ENCODE results near the gene FEV.

The FEV gene

DNA sequence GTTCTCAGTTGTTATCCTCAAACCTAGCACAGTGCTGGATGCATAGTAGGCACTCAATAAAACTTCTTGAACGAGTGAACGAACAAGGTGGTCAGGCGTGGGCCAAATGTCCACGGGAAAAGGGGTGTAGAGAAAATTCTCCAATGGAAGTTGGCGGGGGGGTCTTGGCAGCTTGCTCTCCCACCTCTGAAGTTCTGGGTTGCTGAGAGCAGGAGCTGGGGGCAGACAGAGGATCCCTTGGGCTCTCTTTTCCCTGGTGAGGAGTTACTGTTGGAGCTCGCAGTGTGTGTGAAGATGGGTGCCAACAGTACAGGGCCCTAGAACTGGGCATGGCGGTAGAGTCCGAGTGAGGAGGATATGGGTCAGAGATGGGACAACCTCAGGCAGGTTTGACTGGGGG, 10.6 kb upstream of the FEV start:
- no peak for TF ChIP-seq EZH2 (IDR thresholded peaks at IDR 0.05; ENCODE audit: borderline replicate concordance, low read depth, low read length, severe bottlenecking)
- TF ChIP-seq, protein P1, sequence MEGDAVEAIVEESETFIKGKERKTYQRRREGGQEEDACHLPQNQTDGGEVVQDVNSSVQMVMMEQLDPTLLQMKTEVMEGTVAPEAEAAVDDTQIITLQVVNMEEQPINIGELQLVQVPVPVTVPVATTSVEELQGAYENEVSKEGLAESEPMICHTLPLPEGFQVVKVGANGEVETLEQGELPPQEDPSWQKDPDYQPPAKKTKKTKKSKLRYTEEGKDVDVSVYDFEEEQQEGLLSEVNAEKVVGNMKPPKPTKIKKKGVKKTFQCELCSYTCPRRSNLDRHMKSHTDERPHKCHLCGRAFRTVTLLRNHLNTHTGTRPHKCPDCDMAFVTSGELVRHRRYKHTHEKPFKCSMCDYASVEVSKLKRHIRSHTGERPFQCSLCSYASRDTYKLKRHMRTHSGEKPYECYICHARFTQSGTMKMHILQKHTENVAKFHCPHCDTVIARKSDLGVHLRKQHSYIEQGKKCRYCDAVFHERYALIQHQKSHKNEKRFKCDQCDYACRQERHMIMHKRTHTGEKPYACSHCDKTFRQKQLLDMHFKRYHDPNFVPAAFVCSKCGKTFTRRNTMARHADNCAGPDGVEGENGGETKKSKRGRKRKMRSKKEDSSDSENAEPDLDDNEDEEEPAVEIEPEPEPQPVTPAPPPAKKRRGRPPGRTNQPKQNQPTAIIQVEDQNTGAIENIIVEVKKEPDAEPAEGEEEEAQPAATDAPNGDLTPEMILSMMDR (IDR thresholded peaks at IDR 0.05; ENCODE audit: borderline replicate concordance, extremely low read depth, low read length, poor library complexity, severe bottlenecking), result no peak
- peaks cover 29% of the 10 kb centered on the region for H3K27me3 ChIP-seq (ENCODE audit: insufficient read depth, low read length, poor library complexity)
- H3K9me3 ChIP-seq (ENCODE audit: insufficient read depth, low read length, severe bottlenecking), result no peaks in the 10 kb centered on the region
- peaks cover 17% of the 10 kb centered on the region for H4K20me1 ChIP-seq (ENCODE audit: insufficient read depth, low read length)
- no peak overlapping the region for H2AFZ ChIP-seq (ENCODE audit: low read depth, low read length)
- DNase-seq, result no peak
- no peak overlapping the region for H3K4me2 ChIP-seq (ENCODE audit: insufficient read depth, low read length)
- H3K4me3 ChIP-seq (ENCODE audit: low read depth in 1 of 2, low read length in 2 of 2), result no peak overlapping the region
- H3K79me2 ChIP-seq (ENCODE audit: insufficient read depth, low read length), result no peaks in the 10 kb centered on the region
- no peak for ATAC-seq (ENCODE audit: insufficient read depth, low read depth)
- no peak overlapping the region for H3K9ac ChIP-seq (ENCODE audit: low read depth, low read length)
- H3K36me3 ChIP-seq (ENCODE audit: insufficient read depth, low read length), result no peaks in the 10 kb centered on the region
- H3K27ac ChIP-seq (ENCODE audit: low read length), result no peak overlapping the region
- peaks cover 4% of the 10 kb centered on the region; the same call in 1 of the 2 replicates for H3K4me1 ChIP-seq (ENCODE audit: insufficient read depth, low read length)

DNA sequence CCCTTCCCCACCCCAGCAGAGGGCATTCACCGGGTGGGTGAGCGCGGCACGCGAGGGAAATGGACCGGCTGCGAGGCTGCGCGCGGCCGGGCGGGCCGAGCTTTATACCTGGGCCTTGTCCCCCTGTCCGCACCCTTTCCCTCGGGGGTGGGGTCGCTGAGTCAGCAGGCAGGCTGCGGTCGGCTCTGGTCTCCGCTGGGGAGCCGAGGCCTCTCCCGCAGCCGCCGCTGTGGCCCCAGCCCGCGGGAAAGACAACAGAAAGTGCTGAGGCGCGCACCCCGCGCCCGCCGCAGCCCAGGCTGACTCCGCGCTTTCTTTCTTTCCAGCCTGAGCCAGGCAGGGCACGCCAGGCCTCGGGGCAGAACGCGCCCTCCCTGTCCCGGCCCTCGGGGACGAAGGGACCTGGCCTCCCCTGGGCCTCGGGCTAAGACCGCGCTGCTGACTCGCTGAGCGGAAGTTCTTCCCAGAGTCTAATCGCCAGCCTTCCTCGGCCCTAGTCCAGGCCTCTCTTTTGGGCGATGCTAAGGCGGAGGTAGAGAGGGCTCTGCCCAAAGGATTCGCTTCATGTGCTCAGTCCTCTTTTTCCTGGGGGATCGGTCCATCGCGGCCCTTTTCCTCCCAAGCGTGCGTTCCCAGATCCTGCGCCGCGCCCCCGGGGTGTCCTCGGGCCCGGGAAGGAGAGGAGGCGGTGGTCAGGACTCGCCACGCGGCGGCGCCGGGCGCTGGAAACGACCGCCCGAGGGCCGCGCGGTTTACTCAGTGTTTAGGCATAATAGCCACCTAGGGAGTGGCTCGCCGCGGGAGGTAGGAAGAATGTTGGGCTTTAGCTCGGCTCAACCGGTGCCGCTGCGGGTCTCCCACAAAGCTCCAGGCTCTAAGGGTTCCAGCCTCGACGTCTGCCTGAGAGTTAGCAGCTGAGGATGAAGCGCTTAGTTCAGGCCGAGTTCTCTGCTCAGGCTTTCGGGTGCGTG, 8.6 kb upstream of the FEV start, which contains the start of gene CRYBA2:
Gene CRYBA2, minus strand, starts transcription at position 78 of the 971 bp plus-strand sequence. CDS start 246 bp downstream, outside the sequence.
- H3K27ac ChIP-seq (ENCODE audit: low read length), result no peak within 1 kb of the TSS
- H3K36me3 ChIP-seq (ENCODE audit: insufficient read depth, low read length), result no peaks in the 10 kb centered on the region
- no peak for TF ChIP-seq EZH2 (IDR thresholded peaks at IDR 0.05; ENCODE audit: borderline replicate concordance, low read depth, low read length, severe bottlenecking)
- TF ChIP-seq, protein P1 (IDR thresholded peaks at IDR 0.05; ENCODE audit: borderline replicate concordance, extremely low read depth, low read length, poor library complexity, severe bottlenecking), result no peak
- no peak within 1 kb of the TSS for H3K9ac ChIP-seq (ENCODE audit: low read depth, low read length)
- H3K4me2 ChIP-seq (ENCODE audit: insufficient read depth, low read length), result no peak within 1 kb of the TSS
- H2AFZ ChIP-seq (ENCODE audit: low read depth, low read length), result no peak within 1 kb of the TSS
- DNase-seq (no peak), ATAC-seq (ENCODE audit: insufficient read depth, low read depth) (no peak)
- H3K79me2 ChIP-seq (ENCODE audit: insufficient read depth, low read length), result no peaks in the 10 kb centered on the region
- peaks cover 35% of the 10 kb centered on the region for H3K27me3 ChIP-seq (ENCODE audit: insufficient read depth, low read length, poor library complexity)
- H3K4me1 ChIP-seq (ENCODE audit: insufficient read depth, low read length), result no peaks in the 10 kb centered on the region
- no peaks in the 10 kb centered on the region for H3K9me3 ChIP-seq (ENCODE audit: insufficient read depth, low read length, severe bottlenecking)
- H4K20me1 ChIP-seq (ENCODE audit: insufficient read depth, low read length), result peaks cover 18% of the 10 kb centered on the region
- H3K4me3 ChIP-seq (ENCODE audit: low read depth in 1 of 2, low read length in 2 of 2), result no peak within 1 kb of the TSS

DNA sequence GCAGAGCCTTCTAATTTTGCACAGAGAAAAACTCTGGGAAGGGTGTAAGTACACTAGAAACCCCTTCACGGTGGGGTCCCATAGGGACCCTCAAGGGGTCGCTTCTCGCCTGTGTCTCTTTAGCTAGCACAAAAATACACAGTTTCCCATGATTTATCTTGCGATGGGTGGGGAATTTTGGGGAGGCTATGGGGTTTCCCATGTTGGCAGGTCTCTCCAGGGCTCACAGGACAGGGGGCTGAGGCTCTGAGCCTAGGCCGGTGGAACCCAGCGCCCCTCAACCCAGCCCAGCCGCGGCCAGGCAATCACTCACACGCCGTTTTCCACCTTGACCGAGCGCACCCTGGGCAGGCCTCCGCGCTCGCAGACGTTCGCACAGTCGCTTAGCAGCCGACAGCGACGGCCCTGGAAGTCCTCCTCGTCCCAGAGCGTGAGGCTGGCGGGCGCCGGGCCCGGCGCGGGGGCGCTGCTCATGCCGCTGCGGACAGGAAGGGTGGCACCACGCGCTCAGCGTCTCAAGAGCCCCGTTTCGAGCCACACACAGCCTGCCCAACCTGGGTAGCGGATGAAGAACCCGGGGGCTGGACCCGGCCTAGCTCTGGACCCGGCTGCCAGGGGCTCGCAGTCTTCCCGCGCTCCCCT, 7.8 kb upstream of the FEV start:
- no peak overlapping the region for H3K27ac ChIP-seq (ENCODE audit: low read length)
- peaks cover 18% of the 10 kb centered on the region for H4K20me1 ChIP-seq (ENCODE audit: insufficient read depth, low read length)
- no peaks in the 10 kb centered on the region for H3K9me3 ChIP-seq (ENCODE audit: insufficient read depth, low read length, severe bottlenecking)
- ATAC-seq (ENCODE audit: insufficient read depth, low read depth), result no peak
- TF ChIP-seq EZH2 (IDR thresholded peaks at IDR 0.05; ENCODE audit: borderline replicate concordance, low read depth, low read length, severe bottlenecking), result no peak
- TF ChIP-seq, protein P1 (IDR thresholded peaks at IDR 0.05; ENCODE audit: borderline replicate concordance, extremely low read depth, low read length, poor library complexity, severe bottlenecking), result no peak
- H3K79me2 ChIP-seq (ENCODE audit: insufficient read depth, low read length), result no peaks in the 10 kb centered on the region
- DNase-seq, result no peak
- no peaks in the 10 kb centered on the region for H3K36me3 ChIP-seq (ENCODE audit: insufficient read depth, low read length)
- H3K4me1 ChIP-seq (ENCODE audit: insufficient read depth, low read length), result no peaks in the 10 kb centered on the region
- peaks cover 37% of the 10 kb centered on the region for H3K27me3 ChIP-seq (ENCODE audit: insufficient read depth, low read length, poor library complexity)
- H3K4me3 ChIP-seq (ENCODE audit: low read depth in 1 of 2, low read length in 2 of 2), result no peak overlapping the region
- H2AFZ ChIP-seq (ENCODE audit: low read depth, low read length), result no peak overlapping the region
- no peak overlapping the region for H3K4me2 ChIP-seq (ENCODE audit: insufficient read depth, low read length)
- H3K9ac ChIP-seq (ENCODE audit: low read depth, low read length), result no peak overlapping the region

Measured in DND-41 (cell line).